ENCODE data around the gene CRTC3.
"Not testable (repeated sequence)": the region's sequence is repeated elsewhere in the genome, so short reads cannot be mapped to it uniquely, and the experiment has no call there.

Gene CRTC3

GRCh38 chr15:90650117-90650955 lies 120.6 kb downstream of the CRTC3 start:
- DNase-seq (ENCODE audit: low spot score) = no peak

GRCh38 chr15:90650956-90651689 lies 121.4 kb downstream of the CRTC3 start:
- no peak for DNase-seq (ENCODE audit: low spot score)

GRCh38 chr15:90654233-90655136 lies 124.8 kb downstream of the CRTC3 start:
- DNase-seq (ENCODE audit: low spot score) = no peak

- DNase-seq (ENCODE audit: low spot score) = not testable (repeated sequence)
Measured at GRCh38 chr15:90657520-90658172, 127.9 kb downstream of the CRTC3 start.

GRCh38 chr15:90659481-90659880 lies 129.8 kb downstream of the CRTC3 start:
- DNase-seq (ENCODE audit: low spot score) = no peak

GRCh38 chr15:90660195-90660998 lies 130.7 kb downstream of the CRTC3 start:
- peak; percentile 96 for DNase-seq (ENCODE audit: low spot score)

- DNase-seq (ENCODE audit: low spot score) = not testable (repeated sequence)
Measured at GRCh38 chr15:90660999-90661330, 131.2 kb downstream of the CRTC3 start.

GRCh38 chr15:90664081-90664461 lies 134.3 kb downstream of the CRTC3 start:
- DNase-seq (ENCODE audit: low spot score) = not testable (repeated sequence)

- peak; percentile 47 for DNase-seq (ENCODE audit: low spot score)
Measured at GRCh38 chr15:90664650-90665287, 135.0 kb downstream of the CRTC3 start.

GRCh38 chr15:90665288-90666134 lies 135.8 kb downstream of the CRTC3 start:
- DNase-seq (ENCODE audit: low spot score) = peak; percentile 83

GRCh38 chr15:90666135-90666909 lies 136.6 kb downstream of the CRTC3 start:
- no peak for DNase-seq (ENCODE audit: low spot score)

GRCh38 chr15:90667073-90667754 lies 137.5 kb downstream of the CRTC3 start:
- DNase-seq (ENCODE audit: low spot score) = no peak

- DNase-seq (ENCODE audit: low spot score) = not testable (repeated sequence)
Measured at GRCh38 chr15:90667755-90668345, 138.1 kb downstream of the CRTC3 start.

GRCh38 chr15:90670631-90671030 lies 140.9 kb downstream of the CRTC3 start:
- not testable (repeated sequence) for DNase-seq (ENCODE audit: low spot score)

GRCh38 chr15:90671216-90671615 lies 141.5 kb downstream of the CRTC3 start:
- no peak for DNase-seq (ENCODE audit: low spot score)

GRCh38 chr15:90673357-90673756 lies 143.6 kb downstream of the CRTC3 start:
- not testable (repeated sequence) for DNase-seq (ENCODE audit: low spot score)

- DNase-seq (ENCODE audit: low spot score) = no peak
Measured at GRCh38 chr15:90674476-90674875, 144.8 kb downstream of the CRTC3 start.

- no peak for DNase-seq (ENCODE audit: low spot score)
Measured at GRCh38 chr15:90675464-90675863, 145.7 kb downstream of the CRTC3 start.
